Activated CD4-positive, alpha-beta memory T cell treated with anti-CD3 and anti-CD28 coated beads, Interleukin-2, amount 10 ng/mL, durations not matched to agents 7 days and 5 days (primary cell): ENCODE results near the gene CSNK2A1. TPM values are rescaled to one million over a fixed set of nuclear protein-coding genes. Genes with fewer than 3 reads are reported as not detected.

Experiments
- CTCF ChIA-PET: fragments of 350-600 bp; sonication (Branson Sonifier 250); formaldehyde crosslinking; loops from one replicate; lab custom pipeline; 2021; ENCODE audit warnings: antibody characterized with exemption, inconsistent platforms; lab: Charles Lee
- POLR2A ChIA-PET: fragments of 350-600 bp; sonication (Branson Sonifier 250); formaldehyde crosslinking; loops from one replicate; lab custom pipeline; 2021; ENCODE audit warnings: antibody characterized with exemption; lab: Charles Lee
- DNase-seq: peaks from one replicate; pipeline ENCODE4 v3.0.0-alpha.2; 2020
- H3K27ac Mint-ChIP-seq: one replicate; pipeline ENCODE4 v1.8.0; 2021; ENCODE audit warnings: mild to moderate bottlenecking, mixed read lengths
- H3K27me3 Mint-ChIP-seq: one replicate; pipeline ENCODE4 v1.8.0; 2021; ENCODE audit warnings: mixed read lengths
- H3K36me3 Mint-ChIP-seq: one replicate; pipeline ENCODE4 v1.8.0; 2021; ENCODE audit warnings: low read depth, mixed read lengths
- H3K4me1 Mint-ChIP-seq: one replicate; pipeline ENCODE4 v1.8.0; 2021; ENCODE audit warnings: mixed read lengths
- H3K4me3 Mint-ChIP-seq: one replicate; pipeline ENCODE4 v1.8.0; 2021; ENCODE audit warnings: mild to moderate bottlenecking, mixed read lengths
- H3K9me3 Mint-ChIP-seq: one replicate; pipeline ENCODE4 v1.8.0; 2021; ENCODE audit warnings: mixed read lengths
- total RNA-seq, 2 experiments: library from RNA; stranded (reverse); gene quantifications; one replicate each; pipeline ENCODE4 v1.2.3, GENCODE V29; 2021

The CSNK2A1 gene
- total RNA-seq, 2 experiments from 2014 or later: 101 to 111 TPM

- POLR2A ChIA-PET: interaction anchor here (2.1 kb wide), 1 partner anchor 27 kb away, joined by 7 read pairs; no protein-coding TSS in a partner anchor
- Mint-ChIP-seq H3K36me3 (peaks cover 75% of the 10 kb centered on the region), H3K9me3 (no peaks in the 10 kb centered on the region), H3K4me1 (peaks cover 74% of the 10 kb centered on the region), H3K27me3 (no peaks in the 10 kb centered on the region), H3K27ac (peak overlapping the region; percentile 90), H3K4me3 (no peak overlapping the region)
- no peak for DNase-seq
- CTCF ChIA-PET: no interaction called here
Observed at GRCh38 chr20:434221-434620, 109.4 kb downstream of the CSNK2A1 start.

- ChIA-PET POLR2A (interaction anchor here (0.8 to 1.6 kb wide), 3 partner anchors 24 to 29 kb away, joined by 3 to 5 read pairs (median 4); partner anchors contain the start of gene TBC1D20), CTCF (interaction anchor here (0.9 to 1.2 kb wide), 3 partner anchors 26 to 107 kb away, joined by 3 to 5 read pairs (median 4); no protein-coding TSS in a partner anchor)
- H3K36me3 Mint-ChIP-seq: peaks cover 69% of the 10 kb centered on the region
- no peaks in the 10 kb centered on the region for H3K9me3 Mint-ChIP-seq
- no peaks in the 10 kb centered on the region for H3K27me3 Mint-ChIP-seq
- H3K4me1 Mint-ChIP-seq: peaks cover 67% of the 10 kb centered on the region
- H3K4me3 Mint-ChIP-seq: peak overlapping the region; percentile 28
- H3K27ac Mint-ChIP-seq: peak overlapping the region; percentile 90
- DNase-seq: peak; percentile 79
Observed at GRCh38 chr20:433300-433975, 110.2 kb downstream of the CSNK2A1 start.

GRCh38 chr20:432677-433299 is 110.8 kb downstream of the CSNK2A1 start:
- H3K9me3 Mint-ChIP-seq: no peaks in the 10 kb centered on the region
- no peak for DNase-seq
- ChIA-PET POLR2A (interaction anchor here (0.8 to 1.6 kb wide), 4 partner anchors 23 to 52 kb away, joined by 3 to 6 read pairs (median 4); partner anchors contain the start of genes TBC1D20 and TRIB3), CTCF (interaction anchor here (0.9 to 1.8 kb wide), 4 partner anchors 25 to 107 kb away, joined by 3 to 5 read pairs (median 4); no protein-coding TSS in a partner anchor)
- peaks cover 60% of the 10 kb centered on the region for H3K4me1 Mint-ChIP-seq
- H3K36me3 Mint-ChIP-seq: peaks cover 70% of the 10 kb centered on the region
- no peaks in the 10 kb centered on the region for H3K27me3 Mint-ChIP-seq
- H3K4me3 Mint-ChIP-seq: no peak overlapping the region
- H3K27ac Mint-ChIP-seq: peak overlapping the region; percentile 90

- Mint-ChIP-seq H3K4me1 (peaks cover 54% of the 10 kb centered on the region), H3K36me3 (peaks cover 71% of the 10 kb centered on the region), H3K27ac (peak overlapping the region; percentile 67), H3K9me3 (no peaks in the 10 kb centered on the region), H3K27me3 (no peaks in the 10 kb centered on the region), H3K4me3 (no peak overlapping the region)
- CTCF ChIA-PET: interaction anchor here (1.0 to 1.8 kb wide), 3 partner anchors 50 to 106 kb away, joined by 3 to 4 read pairs (median 4); no protein-coding TSS in a partner anchor
- no peak for DNase-seq
- POLR2A ChIA-PET: interaction anchor here (0.8 to 1.6 kb wide), 3 partner anchors 23 to 52 kb away, joined by 3 to 6 read pairs (median 5); partner anchors contain the start of gene TRIB3
Observed at GRCh38 chr20:432208-432607, 111.4 kb downstream of the CSNK2A1 start.

- peak; percentile 47 for DNase-seq
- Mint-ChIP-seq H3K36me3 (peaks cover 69% of the 10 kb centered on the region), H3K4me1 (peaks cover 52% of the 10 kb centered on the region), H3K9me3 (no peaks in the 10 kb centered on the region), H3K27me3 (no peaks in the 10 kb centered on the region), H3K4me3 (no peak overlapping the region), H3K27ac (peak overlapping the region; percentile 47)
- CTCF ChIA-PET: interaction anchor here (0.5 to 1.8 kb wide), 6 partner anchors 17 to 143 kb away, joined by 3 to 5 read pairs (median 4); no protein-coding TSS in a partner anchor
- POLR2A ChIA-PET: interaction anchor here (0.8 to 1.5 kb wide), 2 partner anchors 24 to 31 kb away, joined by 3 read pairs; no protein-coding TSS in a partner anchor
Observed at GRCh38 chr20:431012-431904, 112.3 kb downstream of the CSNK2A1 start.

- DNase-seq: no peak
- CTCF ChIA-PET: no interaction called here
- H3K27me3 Mint-ChIP-seq: no peaks in the 10 kb centered on the region
- peaks cover 61% of the 10 kb centered on the region for H3K36me3 Mint-ChIP-seq
- H3K4me1 Mint-ChIP-seq: peaks cover 46% of the 10 kb centered on the region
- peak overlapping the region; percentile 37 for H3K27ac Mint-ChIP-seq
- no peak overlapping the region for H3K4me3 Mint-ChIP-seq
- H3K9me3 Mint-ChIP-seq: no peaks in the 10 kb centered on the region
- POLR2A ChIA-PET: interaction anchor here (1.5 kb wide), 1 partner anchor 23 kb away, joined by 3 read pairs; no protein-coding TSS in a partner anchor
Observed at GRCh38 chr20:430091-430999, 113.2 kb downstream of the CSNK2A1 start.

GRCh38 chr20:428658-429200 is 114.9 kb downstream of the CSNK2A1 start:
- Mint-ChIP-seq H3K9me3 (no peaks in the 10 kb centered on the region), H3K27ac (no peak overlapping the region), H3K4me3 (no peak overlapping the region), H3K27me3 (no peaks in the 10 kb centered on the region), H3K36me3 (peaks cover 62% of the 10 kb centered on the region), H3K4me1 (peaks cover 40% of the 10 kb centered on the region)
- ChIA-PET CTCF (no interaction called here), POLR2A (no interaction called here)
- DNase-seq: no peak

GRCh38 chr20:427849-428657 is 115.5 kb downstream of the CSNK2A1 start:
- peaks cover 61% of the 10 kb centered on the region for H3K36me3 Mint-ChIP-seq

GRCh38 chr20:427401-427800 is 116.2 kb downstream of the CSNK2A1 start:
- DNase-seq: no peak
- Mint-ChIP-seq H3K4me3 (no peak overlapping the region), H3K4me1 (peaks cover 27% of the 10 kb centered on the region), H3K27ac (no peak overlapping the region), H3K27me3 (no peaks in the 10 kb centered on the region), H3K36me3 (peaks cover 61% of the 10 kb centered on the region), H3K9me3 (no peaks in the 10 kb centered on the region)
- CTCF ChIA-PET: interaction anchor here (0.7 kb wide), 1 partner anchor 14 kb away, joined by 4 read pairs; no protein-coding TSS in a partner anchor
- POLR2A ChIA-PET: interaction anchor here (1.5 kb wide), 1 partner anchor 12 kb away, joined by 3 read pairs; no protein-coding TSS in a partner anchor

More at GRCh38 chr20:427849-428657, 115.5 kb downstream of the CSNK2A1 start:
- H3K27me3 Mint-ChIP-seq: no peaks in the 10 kb centered on the region
- POLR2A ChIA-PET: interaction anchor here (1.5 kb wide), 1 partner anchor 11 kb away, joined by 3 read pairs; no protein-coding TSS in a partner anchor
- CTCF ChIA-PET: interaction anchor here (0.7 kb wide), 1 partner anchor 15 kb away, joined by 4 read pairs; no protein-coding TSS in a partner anchor
- no peak overlapping the region for H3K27ac Mint-ChIP-seq
- H3K4me3 Mint-ChIP-seq: no peak overlapping the region
- no peaks in the 10 kb centered on the region for H3K9me3 Mint-ChIP-seq
- peaks cover 33% of the 10 kb centered on the region for H3K4me1 Mint-ChIP-seq
- no peak for DNase-seq

GRCh38 chr20:426566-426965 is 117.0 kb downstream of the CSNK2A1 start:
- Mint-ChIP-seq H3K4me3 (no peak overlapping the region), H3K9me3 (no peaks in the 10 kb centered on the region), H3K27ac (no peak overlapping the region), H3K4me1 (peaks cover 23% of the 10 kb centered on the region), H3K27me3 (no peaks in the 10 kb centered on the region), H3K36me3 (peaks cover 69% of the 10 kb centered on the region)
- DNase-seq: no peak
- CTCF ChIA-PET: no interaction called here
- POLR2A ChIA-PET: no interaction called here
